GM21529 (cell line): ENCODE results near the gene ABHD2.
"Not testable (repeated sequence)": the region's sequence is repeated elsewhere in the genome, so short reads cannot be mapped to it uniquely, and the experiment has no call there.

Experiments used
- ATAC-seq: cut with Tn5 transposase; IDR thresholded peaks from one replicate; pipeline ENCODE4 v1.9.1; 2021; ENCODE audit not compliant: unreplicated experiment

ABHD2 gene, protein sequence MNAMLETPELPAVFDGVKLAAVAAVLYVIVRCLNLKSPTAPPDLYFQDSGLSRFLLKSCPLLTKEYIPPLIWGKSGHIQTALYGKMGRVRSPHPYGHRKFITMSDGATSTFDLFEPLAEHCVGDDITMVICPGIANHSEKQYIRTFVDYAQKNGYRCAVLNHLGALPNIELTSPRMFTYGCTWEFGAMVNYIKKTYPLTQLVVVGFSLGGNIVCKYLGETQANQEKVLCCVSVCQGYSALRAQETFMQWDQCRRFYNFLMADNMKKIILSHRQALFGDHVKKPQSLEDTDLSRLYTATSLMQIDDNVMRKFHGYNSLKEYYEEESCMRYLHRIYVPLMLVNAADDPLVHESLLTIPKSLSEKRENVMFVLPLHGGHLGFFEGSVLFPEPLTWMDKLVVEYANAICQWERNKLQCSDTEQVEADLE

DNA sequence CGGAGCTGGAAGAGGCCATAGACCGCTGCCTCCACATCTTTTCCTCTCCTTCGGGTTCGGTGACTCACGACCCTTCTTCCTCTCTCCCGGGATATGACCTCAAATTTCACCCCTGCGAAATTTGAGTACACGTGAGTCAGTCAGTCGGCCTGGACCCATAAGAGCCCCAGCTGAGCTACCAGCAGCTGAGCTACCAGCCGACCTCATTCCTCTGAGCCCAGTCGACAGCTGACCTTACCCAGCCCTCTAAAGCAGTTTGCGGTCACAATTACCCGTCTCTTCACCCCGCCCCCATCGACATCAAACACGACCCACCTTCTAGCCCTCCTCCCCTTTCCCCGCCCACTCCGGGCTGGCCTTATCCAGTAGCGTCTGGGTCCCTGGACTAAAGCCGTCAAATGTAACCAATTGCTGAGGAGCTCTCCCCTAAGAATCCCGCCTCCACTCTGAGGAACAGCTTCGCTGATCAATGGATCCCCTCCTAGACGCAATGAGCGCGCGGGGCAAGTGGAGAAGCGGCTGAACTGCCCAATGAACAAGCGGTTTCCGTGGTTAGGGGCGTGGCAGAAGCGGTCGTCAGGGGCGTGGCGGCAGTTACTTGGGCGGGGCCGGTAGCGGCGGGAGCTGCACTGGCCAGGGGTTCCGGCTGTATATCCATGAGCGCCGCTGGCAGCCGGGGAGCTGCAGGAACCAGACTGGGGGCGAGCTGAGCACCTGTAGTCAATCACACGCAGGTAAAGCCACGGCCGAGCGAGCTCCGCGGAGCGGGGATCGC lies at the start of gene ABHD2:
Gene ABHD2, plus strand, starts transcription at position 627 of the 775 bp plus-strand sequence. CDS start 27,872 bp downstream, outside the sequence.
- peak; percentile 95 for ATAC-seq

DNA sequence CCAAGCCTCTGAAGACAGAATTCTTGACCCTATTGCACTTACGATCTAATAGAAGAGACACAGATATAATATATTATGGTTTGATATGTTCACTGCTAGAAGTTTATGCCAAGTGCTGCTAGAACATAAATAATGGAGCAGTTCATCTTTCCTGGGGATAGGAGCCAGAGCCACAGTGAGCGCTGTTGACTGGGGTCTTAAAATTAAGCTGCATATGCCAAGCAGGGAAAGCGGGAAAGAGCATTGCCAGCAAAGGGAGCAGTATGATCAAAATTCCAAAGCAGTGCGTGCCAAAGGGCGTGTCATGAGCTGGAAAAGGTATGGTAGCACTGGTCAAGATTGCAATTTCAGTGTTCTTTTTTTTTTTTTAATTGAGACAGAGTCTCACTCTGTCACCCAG lies 49.1 kb upstream of the ABHD2 start:
- ATAC-seq, result no peak

DNA sequence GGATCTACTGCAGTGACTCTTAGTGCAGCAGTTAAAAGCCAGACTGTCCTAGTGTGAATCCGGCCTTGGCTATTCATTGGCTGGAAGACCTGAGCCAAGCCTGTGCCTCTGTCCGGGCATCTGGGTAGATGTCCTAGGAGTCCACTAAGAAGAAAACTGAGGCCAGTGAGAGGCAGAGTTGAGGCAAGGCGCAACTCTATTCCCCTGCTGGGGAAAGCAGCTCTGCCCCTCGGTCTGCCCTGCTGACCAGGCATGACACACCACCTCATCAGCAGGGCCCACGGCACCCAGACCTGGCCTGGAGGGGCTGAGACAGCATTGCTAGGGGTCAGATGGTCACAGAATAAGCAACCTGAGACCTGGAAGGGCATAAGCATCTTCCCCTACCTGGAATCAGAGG lies 46.7 kb upstream of the ABHD2 start:
- ATAC-seq, result no peak

DNA sequence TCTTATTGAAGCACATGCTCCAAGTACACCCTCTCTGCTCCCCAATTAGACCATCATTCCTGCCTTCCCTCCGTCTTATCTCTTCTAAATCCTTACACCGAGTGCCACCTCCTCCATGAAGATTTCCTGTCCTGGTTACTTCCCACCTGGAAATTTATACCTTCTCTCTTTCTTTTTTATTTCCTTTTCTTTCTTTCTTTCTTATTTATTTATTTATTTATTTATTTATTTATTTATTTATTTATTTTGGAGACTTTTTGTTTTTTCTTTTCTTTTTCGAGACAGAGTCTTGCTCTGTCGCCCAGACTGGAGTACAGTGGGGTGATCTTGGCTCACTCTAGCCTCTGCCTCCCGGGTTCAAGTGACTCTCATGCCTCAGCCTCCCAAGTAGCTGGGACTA lies 45.9 kb upstream of the ABHD2 start:
- ATAC-seq, result no peak

DNA sequence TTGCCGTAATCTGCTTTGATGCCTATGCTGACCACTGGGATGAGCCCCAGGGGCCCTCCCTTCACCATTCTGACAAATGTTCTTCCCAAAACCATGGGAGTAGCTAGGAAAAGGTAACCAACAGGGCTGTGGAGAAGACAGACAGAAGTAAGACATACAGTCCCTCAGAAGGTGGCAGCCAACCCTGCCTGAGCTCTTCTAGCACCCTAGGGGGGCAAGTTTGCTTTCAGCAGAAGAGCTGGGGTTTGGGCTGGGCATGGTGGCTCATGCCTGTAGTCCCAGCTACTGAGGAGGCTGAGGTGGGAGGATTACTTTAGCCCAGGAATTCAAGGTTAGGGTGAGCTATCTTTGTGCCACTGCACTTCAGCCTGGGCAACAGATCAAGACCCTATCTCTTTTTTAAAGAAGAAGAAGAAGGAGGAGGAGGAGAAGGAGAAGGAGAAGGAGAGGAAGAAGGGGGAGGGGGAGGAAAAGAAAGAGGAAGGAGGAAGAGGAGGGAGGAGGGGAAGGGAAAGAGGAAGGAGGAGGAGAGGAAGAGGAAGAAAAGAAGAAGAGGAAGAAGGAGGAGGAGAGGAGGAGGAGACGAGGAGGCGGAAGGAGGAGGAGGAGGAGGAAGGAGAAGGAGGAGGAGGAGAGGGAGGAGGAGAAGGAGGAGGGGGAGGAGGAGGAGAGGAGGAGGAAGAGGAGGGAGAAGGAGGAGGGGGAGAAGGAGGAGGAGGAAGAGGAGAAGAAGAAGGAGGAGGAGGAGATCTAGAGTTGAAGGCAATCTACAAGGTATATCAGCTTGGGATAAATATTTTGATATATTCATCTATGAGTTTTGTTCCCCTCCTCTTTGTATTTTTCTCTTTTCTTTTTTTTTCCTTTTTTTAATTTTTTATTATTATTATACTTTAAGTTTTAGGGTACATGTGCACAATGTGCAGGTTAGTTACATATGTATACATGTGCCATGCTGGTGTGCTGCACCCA lies 44.9 kb upstream of the ABHD2 start:
- no peak for ATAC-seq

GRCh38 chr15:89049016-89049666 lies 39.1 kb upstream of the ABHD2 start:
- not testable (repeated sequence) for ATAC-seq

DNA sequence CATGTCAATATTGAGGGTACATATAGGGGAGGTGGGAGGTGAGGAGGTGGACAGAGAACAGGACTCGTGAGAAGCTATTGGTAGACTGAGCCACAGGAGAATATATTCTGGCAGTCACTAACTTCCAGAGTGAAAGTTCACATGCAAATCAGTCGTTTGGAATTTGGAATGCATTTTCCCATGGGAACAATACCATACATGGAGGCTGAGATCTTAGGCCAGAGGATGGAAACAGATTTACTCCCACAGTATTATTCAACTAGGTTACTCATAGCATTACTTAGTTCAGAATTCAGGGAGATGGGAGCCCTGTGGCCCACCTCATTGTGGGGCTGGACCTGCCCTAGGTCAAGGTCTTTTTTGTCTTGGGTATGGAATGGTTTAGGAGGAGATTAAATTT lies 36.4 kb upstream of the ABHD2 start:
- no peak for ATAC-seq

DNA sequence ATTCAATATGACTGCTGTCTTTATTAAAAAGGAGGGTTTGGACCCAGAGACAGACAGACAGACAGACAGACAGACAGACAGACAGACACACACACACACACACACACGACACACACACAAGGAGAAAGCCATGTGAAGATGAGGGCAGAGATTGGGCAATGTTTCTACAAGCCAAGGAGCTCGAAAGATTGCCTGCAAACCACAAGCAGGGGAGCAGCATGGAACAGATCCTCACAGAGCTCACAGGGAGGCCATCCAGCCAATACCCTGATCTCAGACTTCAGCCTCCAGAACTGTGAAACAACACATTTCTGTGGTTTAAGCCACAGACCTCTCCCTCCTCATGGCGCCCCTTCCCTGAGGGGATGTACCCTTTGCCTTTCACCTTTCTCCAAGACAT lies 35.8 kb upstream of the ABHD2 start:
- ATAC-seq, result no peak

DNA sequence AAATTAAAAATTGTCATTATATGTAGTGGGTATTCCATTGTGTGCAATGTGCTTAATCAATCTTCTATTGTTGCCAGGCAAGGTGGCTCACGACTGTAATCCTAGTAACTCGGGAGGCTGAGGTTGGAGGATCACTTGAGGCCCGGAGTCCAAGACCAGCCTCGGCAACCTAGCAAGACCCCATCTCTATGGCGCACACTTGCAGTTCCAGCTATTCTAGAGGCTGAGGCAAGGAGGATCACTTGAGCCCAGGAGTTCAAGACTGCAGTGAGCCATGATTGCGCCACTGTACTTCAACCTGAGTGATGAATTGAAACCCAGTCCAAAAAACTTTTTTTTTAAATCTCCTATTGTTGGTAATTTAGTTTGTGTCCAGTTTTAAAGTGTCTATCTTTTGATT lies 33.4 kb upstream of the ABHD2 start:
- no peak for ATAC-seq

GRCh38 chr15:89057506-89058133 lies 30.6 kb upstream of the ABHD2 start:
- ATAC-seq, result peak; percentile 74

GRCh38 chr15:89058376-89058775 lies 29.9 kb upstream of the ABHD2 start:
- no peak for ATAC-seq

DNA sequence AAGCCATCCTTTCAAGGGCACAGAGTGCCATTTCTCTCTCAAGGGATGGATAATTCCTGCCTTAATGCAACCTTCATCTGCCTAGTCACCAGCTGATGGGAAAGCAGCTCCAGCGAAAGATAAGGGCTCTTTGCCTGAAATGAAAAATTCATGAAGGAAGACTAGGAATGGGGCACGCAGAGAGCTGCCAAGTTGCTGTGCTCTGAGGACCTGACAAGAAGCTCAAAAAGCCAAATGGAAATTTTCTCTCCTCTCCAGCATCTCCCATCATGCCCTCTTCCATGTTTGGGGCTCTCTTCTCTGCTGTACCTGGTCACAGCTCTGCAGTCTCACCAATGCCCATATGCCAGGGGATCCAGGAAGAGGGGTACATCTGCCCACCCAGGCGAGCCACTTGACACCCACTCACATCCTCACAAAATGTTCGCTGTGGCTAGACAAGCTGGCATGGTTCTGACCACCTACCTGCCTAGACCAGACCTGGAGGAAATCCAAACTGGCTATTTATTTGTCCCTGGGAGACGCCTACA lies 29.3 kb upstream of the ABHD2 start:
- ATAC-seq, result no peak

GRCh38 chr15:89066280-89066679 lies 22.0 kb upstream of the ABHD2 start:
- no peak for ATAC-seq

DNA sequence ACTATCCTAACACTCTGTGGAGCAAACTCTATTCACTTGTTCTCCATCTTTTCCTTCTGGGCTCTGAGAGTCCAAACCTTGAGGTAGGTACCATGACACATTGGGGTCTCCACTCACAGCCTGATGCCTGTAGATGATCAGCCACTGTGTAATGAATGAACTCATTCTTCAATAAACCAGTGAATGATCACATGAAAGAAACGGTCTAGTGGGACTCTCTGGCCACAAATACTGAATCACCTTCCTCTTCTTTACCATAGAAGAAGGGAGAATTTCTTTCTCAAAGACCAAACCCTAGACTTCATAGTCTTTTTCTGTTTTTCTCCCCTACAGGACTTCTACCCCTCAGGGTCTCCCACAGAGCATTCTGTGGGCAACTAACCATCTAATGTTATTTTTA lies 20.5 kb upstream of the ABHD2 start:
- no peak for ATAC-seq

DNA sequence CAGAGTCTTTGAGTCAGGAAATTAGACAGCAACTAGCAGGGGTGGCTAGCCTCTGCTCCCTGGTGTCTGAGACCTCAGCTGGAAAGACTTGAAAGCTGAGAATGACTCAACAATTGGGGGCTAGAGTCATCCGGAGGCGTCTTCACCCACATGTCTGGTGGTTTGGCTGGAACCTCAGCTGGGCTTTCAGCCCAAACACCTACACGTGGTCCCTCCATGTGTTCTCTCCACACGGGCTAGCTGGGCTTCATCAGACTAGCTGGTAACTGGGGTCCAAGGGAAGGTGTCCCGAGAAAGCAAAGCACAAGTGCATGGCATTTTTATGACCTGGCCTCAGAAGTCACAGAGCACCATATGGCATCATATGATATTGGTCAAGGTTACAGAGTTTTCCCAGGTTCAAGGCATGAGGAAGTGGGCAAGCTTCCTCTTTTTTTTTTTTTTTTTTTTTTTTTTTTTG lies 19.9 kb upstream of the ABHD2 start:
- ATAC-seq, result peak; percentile 95

DNA sequence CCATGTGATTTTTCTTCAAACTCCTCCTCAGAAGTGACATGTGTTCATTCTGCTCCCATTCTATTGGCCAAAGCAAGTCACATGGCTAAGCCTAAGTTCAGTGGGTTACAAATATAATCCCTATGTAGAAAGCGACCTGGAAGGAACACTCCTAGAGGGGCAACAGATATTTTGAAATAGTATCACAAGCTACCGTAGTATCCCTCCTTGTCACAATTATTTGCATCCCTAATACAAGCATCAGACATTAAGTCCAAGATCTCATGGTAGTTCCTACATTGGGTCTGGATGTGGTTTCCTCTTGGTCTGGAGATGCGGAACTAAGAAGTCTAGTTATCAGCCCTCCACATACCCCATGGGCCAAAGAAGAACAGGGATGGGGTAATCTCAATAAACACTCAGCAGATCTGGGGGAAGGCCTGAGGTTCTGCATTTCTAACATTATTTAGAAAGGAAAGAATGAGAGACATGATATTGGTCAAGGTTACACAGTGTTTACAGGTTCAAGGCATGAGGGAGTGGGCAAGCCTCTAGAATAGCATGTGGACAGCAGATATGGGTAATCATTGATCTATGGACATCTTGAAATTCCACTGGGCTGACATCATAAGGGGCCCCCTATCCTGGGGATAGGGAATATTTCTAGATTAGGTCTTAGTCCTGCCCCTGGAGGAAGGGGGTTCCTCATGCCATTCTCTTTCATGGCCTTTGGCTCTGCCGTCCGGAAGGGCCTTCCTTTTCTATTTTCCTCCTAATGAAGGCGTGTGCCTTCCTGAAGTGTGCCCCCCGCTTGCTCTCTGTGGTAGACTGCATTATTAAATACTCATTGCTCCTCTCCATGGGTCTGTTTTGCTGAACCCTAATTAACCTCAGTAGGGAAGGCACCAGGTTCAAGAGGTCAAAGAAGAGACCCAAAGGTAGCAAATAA lies 17.8 kb upstream of the ABHD2 start:
- no peak for ATAC-seq

- no peak for ATAC-seq
Measured at GRCh38 chr15:89071471-89071870, 16.8 kb upstream of the ABHD2 start.

- ATAC-seq, result no peak
Measured at GRCh38 chr15:89072277-89072869, 15.9 kb upstream of the ABHD2 start.
